Erythroblast (primary cell): ENCODE results near the gene SFMBT1.

Experiments used
- GATA1 ChIP-seq: IDR thresholded peaks from 2 replicates; pipeline ENCODE4 v1.6.1; 2011; ENCODE audit warnings: low read depth, mild to moderate bottlenecking, control low read depth, low read length, moderate library complexity
- POLR2A ChIP-seq: IDR thresholded peaks from 2 replicates; pipeline ENCODE4 v1.6.1; 2011; ENCODE audit warnings: mild to moderate bottlenecking, low read length

- TF ChIP-seq POLR2A (no peak), GATA1 (no peak)
These were observed 172.3 kb downstream of the SFMBT1 start for GRCh38 chr3:52873433-52874159.
